ENCODE measurements around the gene RPS6KA2.

Gene RPS6KA2

GRCh38 chr6:166656230-166657151 is 29.4 kb upstream of the RPS6KA2 start:
- DNase-seq (ENCODE audit: low read depth) = no peak

- no peak for DNase-seq (ENCODE audit: low read depth)
Observed at GRCh38 chr6:166655713-166656229, 28.7 kb upstream of the RPS6KA2 start.

GRCh38 chr6:166655251-166655650 is 28.2 kb upstream of the RPS6KA2 start:
- DNase-seq (ENCODE audit: low read depth) = no peak

- DNase-seq (ENCODE audit: low read depth) = no peak
Observed at GRCh38 chr6:166654573-166654972, 27.5 kb upstream of the RPS6KA2 start.

DNA sequence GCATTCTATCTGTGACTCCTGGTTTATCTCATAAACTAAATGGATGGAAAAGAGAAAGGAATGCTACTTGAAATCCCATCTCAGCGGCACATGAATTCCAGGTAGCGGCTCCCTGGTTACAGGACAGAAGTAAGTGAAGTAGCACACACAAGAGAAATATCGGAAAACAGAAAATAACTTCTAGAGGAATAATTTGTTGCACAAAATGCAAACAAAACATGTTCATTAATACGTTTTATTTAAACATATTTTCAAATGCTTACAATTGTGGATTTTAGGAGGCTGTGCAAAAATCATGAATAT is 26.5 kb upstream of the RPS6KA2 start:
- no peak for DNase-seq (ENCODE audit: low read depth)

DNA sequence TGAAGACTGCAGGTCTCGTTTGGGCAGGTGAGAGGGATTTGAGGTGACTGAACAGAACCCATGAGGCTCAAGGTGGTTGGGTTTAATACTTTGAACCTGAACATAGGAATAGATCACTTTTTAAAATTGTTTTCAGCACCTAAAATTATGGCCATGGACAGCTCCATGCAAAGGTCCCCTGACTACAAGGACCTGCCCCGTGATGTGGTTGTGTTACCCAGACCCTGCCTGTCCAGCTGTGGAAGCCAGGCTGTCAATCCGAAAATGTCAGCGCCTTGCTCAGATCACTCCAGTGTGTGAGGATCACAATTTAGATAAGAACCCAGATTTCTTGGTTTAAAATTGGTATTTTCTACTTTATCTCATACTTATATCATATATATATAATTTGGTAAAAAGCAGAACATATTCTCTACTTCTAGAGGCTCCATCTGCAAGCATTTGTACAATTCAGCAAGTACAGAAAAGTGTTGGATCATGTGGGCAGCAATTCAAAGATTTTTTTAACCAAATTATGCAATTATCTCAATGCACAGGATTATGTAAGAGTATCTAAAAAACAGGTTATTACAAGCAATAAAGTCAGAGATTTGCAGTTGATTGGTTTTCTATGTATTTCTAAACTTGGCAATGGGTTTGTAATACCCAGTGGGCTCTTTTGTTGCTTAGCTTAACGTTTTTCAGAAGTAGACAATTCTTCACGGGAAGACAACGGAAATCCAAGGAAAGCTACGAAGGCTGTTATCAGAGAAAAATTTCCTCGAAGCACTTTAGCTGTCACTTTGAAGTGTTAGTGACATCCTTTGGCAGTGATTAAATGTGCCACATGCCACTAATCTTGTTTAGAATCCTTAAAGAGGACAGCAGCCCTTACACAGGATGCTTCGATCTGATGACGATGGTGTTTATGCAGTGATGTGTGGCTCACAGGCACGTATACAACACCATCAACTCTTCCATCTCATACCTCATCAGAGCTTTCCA is 24.1 kb upstream of the RPS6KA2 start:
- no peak for DNase-seq (ENCODE audit: low read depth)

- DNase-seq (ENCODE audit: low read depth) = no peak
Observed at GRCh38 chr6:166650047-166650446, 23.0 kb upstream of the RPS6KA2 start.

GRCh38 chr6:166648846-166649245 is 21.8 kb upstream of the RPS6KA2 start:
- DNase-seq (ENCODE audit: low read depth) = no peak

DNA sequence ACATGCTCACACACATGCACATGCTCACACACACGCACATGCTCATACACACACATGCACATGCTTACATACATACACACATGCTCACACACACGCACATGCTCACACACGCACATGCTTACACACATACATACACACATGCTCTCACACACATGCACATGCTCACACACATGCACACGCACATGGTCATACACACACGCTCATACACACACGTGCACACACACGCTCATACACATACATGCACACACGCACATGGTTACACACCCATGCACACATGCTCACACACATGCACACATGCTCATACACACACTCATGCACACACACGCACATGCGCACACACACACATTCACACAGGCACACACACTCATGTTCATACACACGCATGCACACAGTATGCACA is 20.8 kb upstream of the RPS6KA2 start:
- DNase-seq (ENCODE audit: low read depth) = no peak

GRCh38 chr6:166646716-166647115 is 19.7 kb upstream of the RPS6KA2 start:
- no peak for DNase-seq (ENCODE audit: low read depth)

- DNase-seq (ENCODE audit: low read depth) = no peak
Observed at GRCh38 chr6:166645896-166646295, 18.8 kb upstream of the RPS6KA2 start.

GRCh38 chr6:166644681-166645080 is 17.6 kb upstream of the RPS6KA2 start:
- DNase-seq (ENCODE audit: low read depth) = no peak

- no peak for DNase-seq (ENCODE audit: low read depth)
Observed at GRCh38 chr6:166643891-166644590, 17.0 kb upstream of the RPS6KA2 start.

GRCh38 chr6:166642646-166643045 is 15.6 kb upstream of the RPS6KA2 start:
- DNase-seq (ENCODE audit: low read depth) = no peak

DNA sequence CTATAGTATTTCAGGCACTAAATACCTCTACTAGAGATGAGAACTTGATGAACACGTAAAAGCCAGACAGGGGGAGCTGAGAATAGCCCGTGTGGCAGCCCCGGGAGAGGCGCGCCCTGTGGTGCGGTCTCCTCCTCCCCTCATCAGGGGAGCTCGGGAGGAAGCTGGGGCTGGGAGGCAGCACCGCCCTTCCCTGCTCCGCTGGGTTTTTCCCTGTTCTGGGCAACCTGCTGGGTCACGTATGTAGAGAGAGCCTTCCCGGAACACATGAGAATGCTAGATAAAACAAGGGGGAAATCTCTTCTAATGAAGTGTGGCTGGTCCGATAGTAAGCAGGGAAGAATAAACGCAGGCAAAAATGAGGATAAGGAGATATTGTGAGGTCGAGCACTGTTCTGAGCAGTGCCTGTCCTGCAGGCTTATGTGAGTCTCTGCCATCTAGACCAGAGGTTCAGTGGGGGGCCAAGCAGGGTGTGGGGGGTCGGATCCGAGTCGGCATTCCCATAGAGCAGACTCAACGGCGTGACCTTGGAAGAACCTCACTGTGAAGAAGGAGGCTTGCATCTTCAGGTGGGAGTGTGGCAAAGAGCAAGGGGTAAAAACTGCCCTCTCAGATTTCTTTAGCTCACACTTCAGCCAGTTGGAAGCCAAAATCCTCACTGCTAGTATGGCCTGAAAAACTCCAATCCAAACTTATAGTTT is 13.4 kb upstream of the RPS6KA2 start:
- no peak for DNase-seq (ENCODE audit: low read depth)

DNA sequence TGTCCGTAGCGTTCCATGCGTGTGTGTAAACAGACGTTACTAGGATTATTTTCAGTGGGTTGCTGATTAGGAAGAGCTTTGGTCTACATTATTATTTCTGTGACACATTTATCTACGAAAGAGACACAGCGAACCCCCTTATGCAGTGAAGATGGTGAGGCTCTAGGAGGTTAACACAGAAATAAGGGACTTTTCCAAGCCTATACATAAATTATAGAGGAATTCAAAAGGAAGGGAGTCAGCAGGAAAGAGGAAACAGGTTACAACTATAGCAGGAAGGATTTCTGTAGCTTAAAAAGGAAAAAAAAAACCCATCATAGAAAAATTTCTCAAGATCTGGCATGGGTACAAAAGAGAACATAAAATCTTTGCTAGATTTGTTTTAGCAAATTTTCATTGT is 12.9 kb upstream of the RPS6KA2 start:
- no peak for DNase-seq (ENCODE audit: low read depth)

DNA sequence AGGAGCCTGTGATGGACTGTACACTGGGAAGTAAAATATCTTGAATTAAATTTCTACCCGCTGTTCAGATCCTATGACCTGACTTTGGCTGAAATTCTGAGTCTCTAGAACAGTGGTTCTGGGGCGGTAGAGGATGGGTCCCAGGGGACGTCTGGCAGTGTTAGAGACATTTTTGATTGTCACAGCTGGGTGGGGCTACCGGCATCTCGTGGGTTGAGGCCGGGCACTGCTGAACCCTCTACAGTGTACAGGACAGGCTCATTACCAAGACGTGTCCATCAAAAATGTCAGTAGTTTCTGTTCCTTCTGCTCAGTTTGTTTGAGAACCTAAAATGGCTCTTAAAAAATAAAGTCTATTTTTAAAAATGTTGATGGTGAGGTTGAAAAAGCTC is 11.5 kb upstream of the RPS6KA2 start:
- DNase-seq (ENCODE audit: low read depth) = no peak

GRCh38 chr6:166637812-166638572 is 10.9 kb upstream of the RPS6KA2 start:
- no peak for DNase-seq (ENCODE audit: low read depth)

DNA sequence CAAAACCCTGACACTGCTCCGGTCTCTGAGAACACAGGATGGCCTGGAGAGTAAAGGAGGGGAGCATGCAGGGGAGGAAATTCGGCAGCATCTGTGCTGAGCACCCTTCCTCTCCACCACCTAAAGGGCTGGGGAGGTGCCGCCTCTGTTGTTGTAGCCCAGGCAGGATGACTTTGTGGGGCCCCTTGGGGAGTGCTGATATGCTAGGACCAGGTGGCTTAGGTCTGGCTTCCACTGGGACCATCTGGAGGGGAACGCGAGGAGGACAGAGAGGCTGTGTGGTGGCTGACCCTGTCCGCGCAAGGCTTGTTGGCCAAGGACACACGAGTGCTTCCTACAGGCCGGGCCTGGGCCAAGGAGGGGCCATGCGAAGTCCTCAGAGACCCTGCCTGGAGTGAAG is 9.9 kb upstream of the RPS6KA2 start:
- no peak for DNase-seq (ENCODE audit: low read depth)

DNA sequence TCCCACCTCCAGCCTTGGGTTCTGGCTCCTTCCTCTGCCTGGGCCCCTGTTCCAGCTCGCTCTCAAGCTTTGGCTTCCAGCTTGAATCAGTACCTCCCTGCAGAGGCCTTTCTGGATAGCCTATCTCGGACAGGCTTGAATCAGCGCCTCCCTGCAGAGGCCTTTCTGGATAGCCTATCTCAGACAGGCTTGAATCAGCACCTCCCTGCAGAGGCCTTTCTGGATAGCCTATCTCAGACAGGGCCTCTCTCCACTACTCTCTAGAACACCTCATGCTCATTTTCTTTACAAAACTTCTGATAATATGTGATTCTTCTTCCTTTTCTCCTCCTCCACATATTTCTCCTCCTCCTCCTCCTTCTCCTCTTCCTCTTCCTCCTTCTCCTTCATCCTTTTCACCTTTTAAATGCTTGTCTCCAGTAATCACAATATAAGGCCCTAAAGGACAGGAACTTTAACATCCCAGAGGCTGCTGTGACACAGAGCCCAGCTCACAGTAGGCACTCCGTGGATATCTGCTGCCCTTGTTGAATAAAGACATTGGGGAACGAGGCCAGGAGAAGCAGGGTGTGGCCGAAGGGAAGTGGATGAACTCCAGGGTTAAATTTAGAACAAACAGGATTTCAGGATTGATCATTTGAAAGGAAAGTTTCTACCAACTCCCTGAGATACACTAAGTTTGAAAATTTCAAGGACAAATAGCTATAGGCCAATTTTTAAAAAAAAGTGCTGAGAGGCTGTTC is 9.3 kb upstream of the RPS6KA2 start:
- no peak for DNase-seq (ENCODE audit: low read depth)
